ENCODE data around the gene PCBP4. TPM values are rescaled to one million over a fixed set of nuclear protein-coding genes. Genes with fewer than 3 reads are reported as not detected.

Gene PCBP4
- total RNA-seq, 2 donors from 2014 or later: 19.6 to 22.4 TPM

GRCh38 chr3:51960386-51960785 lies 6.9 kb downstream of the PCBP4 start:
- Histone ChIP-seq H3K36me3 (no peaks in the 10 kb centered on the region), H3K4me1 (peaks cover 6% of the 10 kb centered on the region), H3K9me3 (no peaks in the 10 kb centered on the region), H3K9ac (ENCODE audit: low read depth in 2 of 2, low read length in 2 of 2) (no peak overlapping the region), H3K27ac (no peak overlapping the region), H3K4me3 (no peak overlapping the region), H3K27me3 (no peaks in the 10 kb centered on the region)
- DNase-seq: no peak
- intact Hi-C loops (cut with DNase I): no loop called here
- no peak for TF ChIP-seq CTCF (IDR thresholded peaks at IDR 0.05)

- DNase-seq: no peak
- H3K4me1 ChIP-seq: peaks cover 6% of the 10 kb centered on the region
- H3K9ac ChIP-seq (ENCODE audit: low read depth in 2 of 2, low read length in 2 of 2): no peak overlapping the region
- H3K4me3 ChIP-seq: no peak overlapping the region
- no peak for TF ChIP-seq CTCF (IDR thresholded peaks at IDR 0.05)
- no peaks in the 10 kb centered on the region for H3K36me3 ChIP-seq
- intact Hi-C loops (cut with DNase I): no loop called here
- no peak overlapping the region for H3K27ac ChIP-seq
- no peaks in the 10 kb centered on the region for H3K27me3 ChIP-seq
- no peaks in the 10 kb centered on the region for H3K9me3 ChIP-seq
Observed at GRCh38 chr3:51959651-51960050, 7.6 kb downstream of the PCBP4 start.

- Histone ChIP-seq H3K36me3 (no peaks in the 10 kb centered on the region), H3K27ac (no peak overlapping the region), H3K9ac (ENCODE audit: low read depth in 2 of 2, low read length in 2 of 2) (no peak overlapping the region), H3K4me1 (peaks cover 6% of the 10 kb centered on the region), H3K9me3 (no peaks in the 10 kb centered on the region), H3K4me3 (no peak overlapping the region), H3K27me3 (no peaks in the 10 kb centered on the region)
- DNase-seq: no peak
- intact Hi-C loops (cut with DNase I): no loop called here
- no peak for TF ChIP-seq CTCF (IDR thresholded peaks at IDR 0.05)
Observed at GRCh38 chr3:51958603-51959521, 8.4 kb downstream of the PCBP4 start.

- no peak for DNase-seq
- H3K36me3 ChIP-seq: no peaks in the 10 kb centered on the region
- H3K27ac ChIP-seq: no peak overlapping the region
- no peaks in the 10 kb centered on the region for H3K27me3 ChIP-seq
- H3K4me3 ChIP-seq: no peak overlapping the region
- intact Hi-C loops (cut with DNase I): no loop called here
- peaks cover 6% of the 10 kb centered on the region for H3K4me1 ChIP-seq
- TF ChIP-seq CTCF (IDR thresholded peaks at IDR 0.05): no peak
- H3K9ac ChIP-seq (ENCODE audit: low read depth in 2 of 2, low read length in 2 of 2): no peak overlapping the region
- no peaks in the 10 kb centered on the region for H3K9me3 ChIP-seq
Observed at GRCh38 chr3:51957520-51958205, 9.6 kb downstream of the PCBP4 start.

GRCh38 chr3:51955893-51956770 lies 11.1 kb downstream of the PCBP4 start:
- no peaks in the 10 kb centered on the region for H3K9me3 ChIP-seq
- intact Hi-C loops (cut with DNase I): no loop called here

More at GRCh38 chr3:51955893-51956770, 11.1 kb downstream of the PCBP4 start:
- DNase-seq: no peak
- H3K36me3 ChIP-seq: no peaks in the 10 kb centered on the region
- TF ChIP-seq CTCF (IDR thresholded peaks at IDR 0.05): no peak
- H3K4me3 ChIP-seq: peak overlapping the region; percentile 32
- peak overlapping the region; percentile 53 to 67 for H3K9ac ChIP-seq (ENCODE audit: low read depth in 2 of 2, low read length in 2 of 2)
- peaks cover 6% of the 10 kb centered on the region for H3K4me1 ChIP-seq
- H3K27me3 ChIP-seq: no peaks in the 10 kb centered on the region
- no peak overlapping the region for H3K27ac ChIP-seq

All from colonic mucosa (tissue), 4 donors.